GM18517 (cell line): Measurements from ENCODE around the gene CNTNAP2.
"Not testable (repeated sequence)": the region's sequence is repeated elsewhere in the genome, so short reads cannot be mapped to it uniquely, and the experiment has no call there.

Source experiments
- ATAC-seq: cut with Tn5 transposase; IDR thresholded peaks from one replicate; pipeline ENCODE4 v1.9.1; 2021; ENCODE audit warnings: mild to moderate bottlenecking, moderate library complexity; ENCODE audit not compliant: unreplicated experiment

The CNTNAP2 gene

DNA sequence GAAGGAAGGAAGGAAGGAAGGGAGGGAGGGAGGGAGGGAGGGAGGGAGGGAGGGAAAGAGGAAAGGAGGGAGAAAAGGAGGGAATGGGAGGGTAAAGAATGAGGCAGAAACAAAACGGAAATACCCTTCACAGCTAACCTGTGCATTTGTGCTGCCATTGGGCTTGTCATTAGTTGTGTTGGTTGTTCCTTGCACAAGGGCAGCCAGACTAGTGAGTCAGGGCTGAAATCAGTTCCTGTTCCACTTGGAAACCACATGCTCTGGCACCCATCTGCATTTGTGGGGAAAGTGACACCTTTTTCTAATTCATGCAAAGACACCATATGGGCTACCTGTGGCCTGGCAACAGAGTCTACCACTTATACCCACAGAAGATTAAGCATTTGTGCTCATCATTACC, 1469.9 kb downstream of the CNTNAP2 start:
- no peak for ATAC-seq

DNA sequence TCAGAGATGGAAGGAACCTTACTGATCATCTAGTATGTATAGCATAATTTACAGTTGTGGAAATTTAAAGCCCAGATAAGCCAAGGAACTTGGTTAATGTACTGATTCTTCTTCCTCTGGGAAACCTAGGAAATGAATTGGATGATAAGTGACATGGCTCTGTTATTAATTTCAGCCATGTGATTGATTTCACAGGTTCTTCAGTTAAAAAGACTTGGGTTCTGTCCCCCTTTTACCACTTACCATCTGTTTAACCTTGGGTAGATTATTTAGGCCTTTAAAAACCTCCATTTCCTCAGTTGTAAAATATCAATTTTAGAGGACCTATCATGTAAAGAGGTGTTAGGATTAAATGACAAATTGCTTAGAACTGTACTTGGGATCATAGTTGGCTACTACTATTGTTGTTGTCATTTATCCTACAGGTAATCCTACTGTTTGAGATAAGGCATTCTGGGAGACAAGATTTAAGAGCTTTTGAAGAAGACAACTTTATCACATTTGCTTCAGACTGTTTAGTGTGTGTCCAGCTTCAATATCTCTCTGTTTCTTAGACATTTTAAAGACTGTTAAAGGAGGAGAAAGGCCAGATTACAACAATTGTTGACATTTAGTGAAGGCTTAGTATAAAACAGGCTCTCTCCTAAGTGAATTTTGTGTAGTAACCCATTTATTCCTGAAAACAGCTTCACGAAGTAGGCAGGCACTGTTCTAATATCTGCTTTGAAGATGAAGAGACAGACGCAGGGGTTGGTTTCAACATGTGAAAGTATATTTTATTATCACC, 1476.9 kb downstream of the CNTNAP2 start:
- ATAC-seq: no peak

GRCh38 chr7:147595042-147595441, 1478.4 kb downstream of the CNTNAP2 start:
- no peak for ATAC-seq

DNA sequence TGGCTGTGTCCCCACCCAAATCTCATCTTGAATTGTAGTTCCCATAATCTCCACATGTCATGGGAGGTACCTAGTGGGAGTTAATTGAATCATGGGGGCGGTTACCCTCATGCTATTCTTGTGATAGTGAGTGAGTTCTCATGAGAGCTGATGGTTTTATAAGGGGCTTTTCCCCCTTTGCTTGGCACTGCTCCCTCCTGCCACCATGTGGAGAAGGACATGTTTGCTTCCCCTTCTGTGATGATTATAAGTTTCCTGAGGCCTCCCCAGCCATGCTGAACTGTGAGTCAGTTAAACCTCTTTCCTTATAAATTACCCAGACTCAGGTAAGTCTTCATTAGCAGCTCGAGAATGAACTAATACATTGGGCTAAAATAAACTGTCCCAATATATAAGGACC, 1482.1 kb downstream of the CNTNAP2 start:
- not testable (repeated sequence) for ATAC-seq

GRCh38 chr7:147605323-147605722, 1488.7 kb downstream of the CNTNAP2 start:
- ATAC-seq: no peak

- no peak for ATAC-seq
These were observed 1490.7 kb downstream of the CNTNAP2 start for GRCh38 chr7:147607157-147607800.

- ATAC-seq: no peak
These were observed 1494.8 kb downstream of the CNTNAP2 start for GRCh38 chr7:147611431-147611830.

DNA sequence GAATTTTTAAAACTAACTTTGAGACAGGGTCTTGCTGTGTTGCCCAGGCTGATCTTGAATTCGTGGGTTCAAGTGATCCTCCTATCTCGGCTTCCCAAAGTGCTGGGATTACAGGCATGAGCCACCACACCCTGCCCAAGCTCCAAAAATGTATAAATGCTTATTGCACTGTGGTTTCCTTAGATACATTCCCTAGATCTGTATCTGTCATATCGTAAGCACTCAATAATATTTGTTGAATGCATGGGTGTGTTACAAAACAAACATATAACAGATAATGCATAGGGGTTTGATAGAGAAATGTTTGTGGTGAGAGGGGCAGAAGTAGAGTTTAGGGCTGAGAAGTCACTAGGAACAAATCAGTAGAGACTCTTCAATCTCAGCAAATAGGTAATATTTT, 1518.7 kb downstream of the CNTNAP2 start:
- no peak for ATAC-seq

DNA sequence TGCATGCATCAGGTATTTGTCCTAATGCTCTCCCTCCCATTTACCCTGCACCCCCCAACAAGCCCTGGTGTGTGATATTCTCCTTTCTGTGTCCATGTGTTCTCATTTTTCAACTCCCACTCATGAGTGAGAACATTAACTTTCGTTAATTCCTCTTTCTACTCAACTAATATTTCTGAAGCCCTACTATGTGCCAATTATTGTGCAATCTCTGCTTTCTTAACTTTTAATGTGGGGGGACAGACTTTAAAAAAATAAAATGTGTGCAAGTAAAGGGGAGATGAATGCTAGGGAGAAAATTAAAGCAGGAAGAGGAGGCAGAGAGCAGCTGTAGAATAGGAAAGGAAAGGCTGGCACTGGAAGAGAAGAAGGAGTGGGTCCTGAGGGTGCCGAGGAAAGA, 1520.0 kb downstream of the CNTNAP2 start:
- no peak for ATAC-seq

DNA sequence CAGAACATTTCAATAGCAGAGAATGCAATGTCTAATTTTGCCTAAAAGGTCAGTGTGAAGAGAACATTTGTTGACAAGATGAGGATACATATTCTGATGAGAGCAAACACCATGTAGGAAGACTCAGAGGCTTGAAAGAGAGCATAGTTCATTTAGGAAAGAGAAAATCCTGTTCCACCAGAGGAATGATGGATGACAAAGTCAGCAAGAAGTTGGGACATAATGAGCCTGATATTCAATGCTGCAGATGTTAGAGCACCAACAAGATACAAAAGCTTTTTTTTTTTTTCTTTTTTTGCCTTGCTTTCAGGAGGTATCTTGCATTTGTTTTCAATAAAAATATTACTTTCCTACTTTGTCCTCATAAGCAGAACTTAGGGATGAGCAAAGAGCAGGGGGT, 1522.0 kb downstream of the CNTNAP2 start:
- ATAC-seq: no peak

GRCh38 chr7:147639037-147639436, 1522.4 kb downstream of the CNTNAP2 start:
- ATAC-seq: no peak

GRCh38 chr7:147639751-147640150, 1523.2 kb downstream of the CNTNAP2 start:
- ATAC-seq: no peak

GRCh38 chr7:147640821-147641220, 1524.2 kb downstream of the CNTNAP2 start:
- ATAC-seq: no peak

DNA sequence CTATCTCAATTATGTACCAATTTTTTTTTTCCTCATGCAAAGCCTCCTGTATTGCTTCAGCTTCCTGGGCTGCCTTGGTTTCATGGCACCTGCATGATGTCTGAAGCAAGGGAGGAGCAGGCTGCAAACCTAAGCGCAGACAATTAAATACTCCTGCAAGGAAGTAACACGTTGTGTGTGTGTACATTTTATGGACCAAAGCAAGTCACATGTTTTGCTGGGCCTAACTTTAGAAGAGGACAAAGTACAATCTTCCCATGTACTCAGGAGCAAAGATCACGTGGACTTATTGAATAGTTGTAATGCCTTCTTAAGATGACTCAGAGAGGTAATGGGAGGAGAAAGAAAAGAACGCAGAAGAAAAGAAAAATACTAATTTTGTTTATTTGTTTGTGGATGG, 1530.0 kb downstream of the CNTNAP2 start:
- no peak for ATAC-seq

- ATAC-seq: no peak
These were observed 1534.4 kb downstream of the CNTNAP2 start for GRCh38 chr7:147650991-147651390.

- no peak for ATAC-seq
These were observed 1535.0 kb downstream of the CNTNAP2 start for GRCh38 chr7:147651601-147652000.

GRCh38 chr7:147653456-147653855, 1536.9 kb downstream of the CNTNAP2 start:
- no peak for ATAC-seq

DNA sequence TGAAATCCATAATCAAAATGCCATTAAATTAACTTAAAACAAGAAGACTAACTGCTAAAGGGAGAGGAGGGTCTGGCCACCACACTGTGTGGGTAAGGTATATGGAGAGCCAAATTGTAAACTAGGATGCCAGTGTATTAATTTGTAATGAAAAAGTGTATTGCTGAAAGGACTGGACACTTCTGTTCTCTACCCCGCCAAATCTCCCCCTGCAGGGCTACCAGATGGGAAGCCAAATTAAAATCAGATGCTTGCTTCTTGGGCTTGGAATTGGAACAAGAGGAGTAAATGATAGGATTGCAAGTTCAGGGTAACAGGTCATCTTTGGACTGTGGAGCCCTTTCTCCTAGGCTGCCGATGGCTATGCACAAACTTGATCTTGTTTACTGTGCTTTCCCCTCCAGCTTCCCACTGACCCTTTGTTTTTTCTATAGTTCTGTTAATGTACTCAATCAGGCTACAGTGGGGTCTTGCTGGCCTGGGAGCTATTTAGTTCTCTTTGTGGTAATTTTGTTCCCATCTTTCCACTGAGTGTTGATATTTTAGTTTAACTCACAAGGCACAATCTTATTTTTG, 1541.9 kb downstream of the CNTNAP2 start:
- no peak for ATAC-seq

DNA sequence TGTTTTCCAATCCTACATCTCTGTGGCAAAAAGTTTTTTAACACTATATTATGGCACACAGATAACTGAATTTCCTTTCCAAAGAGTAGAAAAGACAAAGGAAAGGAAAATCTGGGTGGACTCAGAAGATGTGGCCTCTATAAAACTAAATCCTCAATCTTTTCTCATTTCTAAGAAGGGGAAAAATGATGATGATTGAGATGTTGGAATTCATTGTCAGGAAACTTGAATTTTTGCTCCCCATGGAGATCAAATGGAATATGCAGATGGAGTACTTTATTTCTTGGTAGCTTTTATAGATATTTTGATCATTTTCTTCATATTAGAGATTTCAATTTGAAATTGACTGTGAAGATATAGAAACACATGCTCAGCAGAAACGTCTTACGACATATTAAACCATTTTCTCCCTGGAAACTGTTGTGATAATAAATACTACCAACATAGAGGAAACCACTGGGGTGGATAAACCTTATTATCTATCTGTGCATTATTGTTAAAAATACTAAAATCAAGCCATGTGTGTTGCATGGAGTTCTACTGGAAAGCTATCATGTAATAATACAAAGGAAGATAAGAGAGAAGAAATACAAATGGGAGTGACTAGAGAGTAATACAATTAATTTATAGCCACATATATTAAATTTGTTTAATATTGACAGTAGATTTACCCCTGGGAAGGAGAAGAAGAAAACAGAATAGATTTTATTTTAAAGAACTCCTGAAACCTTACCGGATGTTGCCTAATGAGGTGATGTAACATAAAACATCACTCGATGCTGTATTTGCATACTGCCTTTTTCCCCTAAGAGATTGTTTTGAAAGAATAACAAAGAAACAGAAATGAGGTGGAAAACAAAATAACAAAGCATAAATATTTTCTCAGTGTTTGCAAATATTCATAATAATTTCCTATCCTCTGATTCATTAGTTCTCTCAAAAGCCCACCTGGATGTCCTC, 1542.7 kb downstream of the CNTNAP2 start:
- ATAC-seq: no peak

DNA sequence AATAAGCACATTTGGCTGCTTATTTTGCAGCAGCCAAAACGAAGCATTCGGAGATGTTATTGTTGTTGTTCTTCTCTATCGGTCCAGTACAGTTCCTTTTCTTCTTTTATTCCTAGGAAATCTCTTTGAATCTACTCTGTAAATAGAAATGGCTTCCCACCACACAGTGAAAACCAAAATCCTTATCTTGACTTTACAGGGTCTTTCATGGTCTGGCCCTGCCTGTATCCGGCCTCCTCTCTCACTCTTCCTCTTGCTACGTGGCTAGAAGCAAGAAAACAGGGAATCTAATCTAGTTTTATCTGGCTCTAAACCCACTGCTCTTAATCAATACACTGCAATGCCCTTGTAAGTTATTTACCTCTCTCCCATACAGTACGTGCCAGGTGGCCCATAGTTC, 1547.9 kb downstream of the CNTNAP2 start:
- ATAC-seq: no peak

DNA sequence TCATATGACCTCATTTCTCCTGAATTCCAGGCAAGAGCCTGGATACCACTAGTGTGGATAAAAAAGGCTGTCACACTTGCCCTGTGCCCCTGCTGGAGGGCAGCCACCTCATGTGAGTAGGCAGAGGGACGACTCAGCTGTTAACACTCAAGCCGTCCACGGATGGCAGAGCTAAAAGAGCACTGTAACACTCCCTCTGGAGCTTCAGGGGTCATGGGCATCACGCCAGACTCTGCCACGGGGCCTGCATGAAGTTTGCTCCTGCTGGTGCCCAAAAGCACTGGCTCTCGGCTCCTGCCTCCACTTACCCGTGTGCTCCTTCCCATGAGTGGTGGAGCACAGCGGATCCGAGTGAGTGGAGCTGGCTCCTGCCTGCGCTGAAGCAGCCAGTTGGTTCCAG, 1554.2 kb downstream of the CNTNAP2 start:
- ATAC-seq: no peak
